GM18868 (cell line): ENCODE measurements around the gene AP3M1.
"Not testable (repeated sequence)": the region's sequence is repeated elsewhere in the genome, so short reads cannot be mapped to it uniquely, and the experiment has no call there.

Experiments used
- ATAC-seq: cut with Tn5 transposase; IDR thresholded peaks from one replicate; pipeline ENCODE4 v1.9.1; 2021; ENCODE audit warnings: mild to moderate bottlenecking, moderate library complexity; ENCODE audit not compliant: unreplicated experiment

The AP3M1 gene, protein sequence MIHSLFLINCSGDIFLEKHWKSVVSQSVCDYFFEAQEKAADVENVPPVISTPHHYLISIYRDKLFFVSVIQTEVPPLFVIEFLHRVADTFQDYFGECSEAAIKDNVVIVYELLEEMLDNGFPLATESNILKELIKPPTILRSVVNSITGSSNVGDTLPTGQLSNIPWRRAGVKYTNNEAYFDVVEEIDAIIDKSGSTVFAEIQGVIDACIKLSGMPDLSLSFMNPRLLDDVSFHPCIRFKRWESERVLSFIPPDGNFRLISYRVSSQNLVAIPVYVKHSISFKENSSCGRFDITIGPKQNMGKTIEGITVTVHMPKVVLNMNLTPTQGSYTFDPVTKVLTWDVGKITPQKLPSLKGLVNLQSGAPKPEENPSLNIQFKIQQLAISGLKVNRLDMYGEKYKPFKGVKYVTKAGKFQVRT

GRCh38 chr10:74150204-74150989 lies at the start of gene AP3M1:
Gene AP3M1 (minus strand): TSS chr10:74150828. CDS start chr10:74138379, 12,449 bp downstream.
- ATAC-seq: peak; percentile 31

DNA sequence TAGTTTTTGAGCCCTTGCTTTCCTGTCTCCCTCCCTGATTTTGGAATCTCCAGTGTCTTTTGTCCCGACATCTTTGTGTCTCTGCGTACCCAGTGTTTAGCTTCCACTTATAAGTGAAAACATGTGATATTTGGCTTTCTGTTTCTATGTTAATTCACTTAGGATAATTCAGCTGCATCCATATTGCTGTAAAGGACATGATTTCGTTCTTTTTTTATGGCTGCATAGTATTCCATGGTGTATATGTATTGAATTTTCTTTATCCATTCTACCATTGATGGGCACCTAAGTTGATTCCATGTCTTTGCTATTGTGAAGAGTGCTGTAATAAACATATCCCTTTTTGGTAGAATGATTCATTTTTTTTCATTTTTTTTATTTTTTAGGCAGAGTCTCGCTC lies 48.7 kb upstream of the AP3M1 start:
- ATAC-seq: no peak

GRCh38 chr10:74194999-74195398 lies 44.4 kb upstream of the AP3M1 start:
- ATAC-seq: no peak

- ATAC-seq: no peak
These were observed 43.9 kb upstream of the AP3M1 start for GRCh38 chr10:74194545-74194944.

GRCh38 chr10:74190494-74190893 lies 39.9 kb upstream of the AP3M1 start:
- no peak for ATAC-seq

DNA sequence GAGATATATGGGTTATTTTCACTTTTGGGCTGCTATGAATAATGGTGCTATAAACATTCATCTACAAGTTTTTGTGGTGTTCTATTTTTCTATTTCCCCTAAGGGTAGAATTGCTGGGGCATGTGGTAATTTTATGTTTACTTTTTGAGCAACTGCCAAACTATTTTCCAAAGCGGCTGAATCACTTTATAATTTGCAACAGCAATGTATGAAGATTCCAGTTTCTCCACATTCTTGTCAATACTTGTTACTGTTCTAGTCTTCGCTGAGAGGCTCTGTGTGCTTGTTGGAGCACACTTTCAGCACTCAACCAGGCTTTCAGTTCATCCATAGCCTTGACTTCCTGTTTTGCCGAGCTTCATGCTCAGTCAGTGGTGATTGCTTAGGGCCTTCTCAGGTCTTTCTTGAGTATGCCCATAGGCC lies 39.4 kb upstream of the AP3M1 start:
- peak; percentile 84 for ATAC-seq

GRCh38 chr10:74188617-74189016 lies 38.0 kb upstream of the AP3M1 start:
- ATAC-seq: not testable (repeated sequence)

- no peak for ATAC-seq
These were observed 36.6 kb upstream of the AP3M1 start for GRCh38 chr10:74187237-74187636.

GRCh38 chr10:74186678-74187077 lies 36.0 kb upstream of the AP3M1 start:
- no peak for ATAC-seq

- no peak for ATAC-seq
These were observed 28.6 kb upstream of the AP3M1 start for GRCh38 chr10:74179111-74179710.

- no peak for ATAC-seq
These were observed 27.6 kb upstream of the AP3M1 start for GRCh38 chr10:74178042-74178791.

- no peak for ATAC-seq
These were observed 26.6 kb upstream of the AP3M1 start for GRCh38 chr10:74177140-74177677.

DNA sequence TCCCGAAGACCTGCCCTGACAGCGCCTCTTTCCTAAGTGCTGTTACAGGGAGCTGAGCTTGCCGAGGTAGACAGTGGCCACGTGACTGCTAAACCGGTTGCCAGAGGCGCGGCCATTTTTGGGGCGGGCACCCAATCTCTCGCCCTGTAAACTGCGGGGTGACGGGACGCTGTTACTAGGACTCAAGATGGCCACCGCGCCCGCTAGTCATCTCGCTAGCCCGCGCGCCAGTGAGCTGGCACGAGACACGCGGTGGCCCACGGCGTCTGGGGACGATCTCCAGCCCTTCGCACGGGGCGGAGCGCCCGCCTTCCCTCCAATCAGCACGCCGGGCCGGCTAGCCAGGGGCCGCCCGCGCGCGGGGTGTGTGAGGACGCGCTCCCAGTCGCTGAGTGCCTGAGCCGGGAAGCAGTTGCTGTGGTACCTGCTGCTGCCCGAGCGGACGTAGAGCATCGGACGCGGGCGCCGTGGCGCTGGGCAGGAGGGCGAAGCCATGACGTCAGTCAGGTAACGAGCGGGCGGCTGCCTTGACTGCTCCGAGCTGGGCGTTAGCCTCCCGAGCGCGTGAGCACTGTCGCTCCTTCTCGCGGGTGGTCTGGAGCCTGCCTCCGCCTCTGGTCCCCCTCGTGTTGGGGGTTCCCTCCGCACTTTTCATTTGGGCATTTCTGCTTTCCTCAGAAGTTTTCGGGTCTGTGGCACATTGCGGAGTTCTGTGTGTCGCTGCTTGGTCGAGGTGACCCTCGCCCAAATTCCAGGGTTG lies 25.9 kb upstream of the AP3M1 start:
- peak; percentile 93 for ATAC-seq

DNA sequence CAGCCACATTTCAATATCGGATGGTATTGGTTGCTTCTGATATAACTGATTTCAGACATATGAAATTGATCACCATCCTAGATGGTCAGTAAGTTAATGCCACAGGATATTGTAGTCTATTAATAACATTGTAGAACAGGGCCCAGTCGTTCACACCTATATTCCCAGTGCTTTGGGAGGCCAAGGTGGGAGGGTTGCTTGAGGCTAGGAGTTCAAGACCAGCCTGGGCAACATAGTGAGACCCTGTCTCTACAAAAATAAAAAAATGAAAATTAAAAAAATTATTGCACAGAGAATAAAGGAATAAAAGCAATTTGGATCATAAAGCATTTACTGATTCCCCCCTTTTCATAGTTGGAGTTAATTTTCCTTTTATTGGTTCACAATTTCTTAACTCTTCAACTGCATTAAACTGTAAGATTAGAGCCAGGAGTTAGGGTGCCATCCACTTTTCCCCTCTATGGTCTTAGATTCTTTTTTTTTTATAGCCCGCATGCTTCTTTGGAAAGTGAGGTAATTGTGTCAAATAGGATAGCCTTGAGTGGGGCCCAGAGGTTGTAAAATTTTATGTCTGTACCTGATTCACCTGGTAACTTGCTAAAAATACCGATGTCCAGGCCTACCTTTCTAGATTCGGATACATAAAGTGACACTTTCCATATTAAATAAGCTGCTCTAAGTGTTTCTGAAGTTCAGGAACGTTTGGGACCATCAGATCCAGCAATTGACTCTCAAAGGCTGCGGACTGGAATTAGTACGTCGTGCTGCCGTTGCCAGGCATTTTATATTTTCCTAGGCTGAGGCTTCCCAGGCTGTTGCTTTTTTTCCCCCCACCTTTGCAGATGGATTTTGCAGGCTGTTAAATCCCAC lies 25.1 kb upstream of the AP3M1 start:
- no peak for ATAC-seq

- ATAC-seq: no peak
These were observed 23.9 kb upstream of the AP3M1 start for GRCh38 chr10:74174521-74174920.

DNA sequence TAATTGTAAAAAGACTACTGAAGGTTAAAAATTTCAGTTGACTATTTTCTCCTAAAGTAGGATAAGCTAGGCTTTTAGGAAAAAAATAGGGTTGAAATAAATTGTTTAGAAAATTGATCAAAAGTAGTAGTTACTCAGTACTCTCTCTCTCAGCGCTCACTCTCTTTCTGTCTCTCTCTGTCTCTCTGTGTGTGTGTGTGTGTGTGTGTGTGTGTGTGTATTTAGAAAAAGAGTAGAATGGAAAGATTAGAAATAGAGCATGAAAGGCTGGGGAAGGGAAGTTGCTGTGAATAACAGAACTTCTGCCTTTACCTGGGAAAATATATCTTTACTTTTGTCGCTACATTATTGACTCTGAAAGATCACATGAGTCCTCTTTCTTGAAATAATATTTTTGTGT lies 21.0 kb upstream of the AP3M1 start:
- ATAC-seq: no peak

DNA sequence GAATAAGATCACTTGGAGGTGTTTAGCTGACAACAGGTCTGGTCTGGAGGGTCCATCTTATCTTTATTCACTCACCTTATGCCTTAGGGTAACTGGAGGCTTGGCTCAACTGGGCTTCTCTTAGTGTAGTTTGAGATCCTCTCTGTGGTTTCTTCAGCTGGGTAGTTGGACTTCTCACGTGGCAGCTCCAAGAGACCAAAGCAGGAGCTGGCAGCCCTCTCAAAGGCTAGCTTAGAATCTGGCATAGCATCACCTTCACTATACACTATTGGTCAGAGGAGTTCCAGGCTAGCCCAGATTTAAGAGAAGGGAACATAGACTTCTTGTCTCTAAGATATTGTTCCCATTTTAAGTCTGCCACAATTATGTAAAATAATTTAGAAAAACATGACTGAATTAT lies 16.8 kb upstream of the AP3M1 start:
- no peak for ATAC-seq

DNA sequence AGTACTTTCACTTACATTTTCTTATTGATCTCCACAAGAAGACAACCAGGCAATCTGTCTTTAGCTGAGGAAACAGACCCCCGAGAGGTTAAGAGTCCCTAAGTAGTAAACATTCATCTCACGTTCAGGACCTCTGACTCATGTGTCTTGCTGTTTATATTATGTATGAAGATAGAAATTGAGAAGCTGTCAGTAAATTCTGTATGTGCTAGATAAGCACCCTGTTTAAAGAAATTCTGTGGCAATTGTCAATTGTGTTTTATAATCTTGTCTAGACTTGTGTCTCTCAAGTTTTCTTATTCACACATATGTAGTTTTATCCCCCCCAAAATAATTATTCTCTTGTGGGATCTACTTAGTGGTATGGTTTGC lies 14.9 kb upstream of the AP3M1 start:
- ATAC-seq: no peak
